Neural cell (in vitro differentiated cells): Measurements from ENCODE around the gene NCKAP5. TPM values are rescaled to one million over a fixed set of nuclear protein-coding genes. Genes with fewer than 3 reads are reported as not detected.

Experiments
- H2AFZ ChIP-seq: fragments of 200-600, 300-800 bp; sonication (generic), shearing (Covaris generic); 2 replicates; pipeline ENCODE4 v1.6.0; 2014; ENCODE audit warnings: low read depth, mild to moderate bottlenecking, antibody characterized with exemption, low read length, moderate library complexity
- H3F3A ChIP-seq: fragments of 200-600 bp; shearing (Covaris generic); 2 replicates; pipeline ENCODE4 v1.6.1; 2016; ENCODE audit warnings: mild to moderate bottlenecking, moderate library complexity, mixed read lengths, antibody characterized with exemption, low read length; ENCODE audit not compliant: insufficient read depth, poor library complexity, severe bottlenecking
- H3K27ac ChIP-seq: fragments of 200-600, 300-800 bp; sonication (generic), shearing (Covaris generic); 2 replicates; pipeline ENCODE4 v1.5.1; 2014; ENCODE audit warnings: mild to moderate bottlenecking, low read length, moderate library complexity
- H3K27me3 ChIP-seq: fragments of 300-800, 200-600 bp; sonication (generic), shearing (Covaris generic); 2 replicates; pipeline ENCODE4 v1.6.0; 2014; ENCODE audit warnings: mild to moderate bottlenecking, low read depth, low read length, moderate library complexity; ENCODE audit not compliant: insufficient read depth
- H3K36me3 ChIP-seq: fragments of 300-800, 200-600 bp; sonication (generic), shearing (Covaris generic); 2 replicates; pipeline ENCODE4 v1.5.1; 2014; ENCODE audit warnings: mild to moderate bottlenecking, antibody characterized with exemption, low read length, moderate library complexity; ENCODE audit not compliant: insufficient read depth
- H3K4me2 ChIP-seq: fragments of 300-800, 200-600 bp; sonication (generic), shearing (Covaris generic); 2 replicates; pipeline ENCODE4 v1.6.0; 2014; ENCODE audit warnings: mild to moderate bottlenecking, low read length
- H3K4me3 ChIP-seq: fragments of 300-800, 200-600 bp; sonication (generic), shearing (Covaris generic); 2 replicates; pipeline ENCODE4 v1.5.1; 2014; ENCODE audit warnings: mild to moderate bottlenecking, low read length, moderate library complexity
- H3K79me2 ChIP-seq: fragments of 200-600 bp; shearing (Covaris generic); replicated peaks from 2 replicates; pipeline ENCODE4 v1.6.0; 2014; ENCODE audit warnings: mild to moderate bottlenecking, low read length, moderate library complexity; ENCODE audit not compliant: insufficient read depth
- H3K9ac ChIP-seq: fragments of 300-800, 200-600 bp; sonication (generic), shearing (Covaris generic); 2 replicates; pipeline ENCODE4 v1.6.1; 2016; ENCODE audit warnings: mild to moderate bottlenecking, low read length, mixed read lengths
- H3K9me2 ChIP-seq: fragments of 200-600 bp; shearing (Covaris generic); 2 replicates; pipeline ENCODE4 v1.6.1; 2016; ENCODE audit warnings: mild to moderate bottlenecking, low read length, mixed read lengths; ENCODE audit not compliant: insufficient read depth
- H3K9me3 ChIP-seq: fragments of 200-600, 300-800 bp; sonication (generic), shearing (Covaris generic); 2 replicates; pipeline ENCODE4 v1.6.1; 2016; ENCODE audit warnings: mild to moderate bottlenecking, mixed run types, low read length, moderate library complexity, mixed read lengths
- H4K20me1 ChIP-seq: fragments of 200-600 bp; shearing (Covaris generic); 2 replicates; pipeline ENCODE4 v1.6.1; 2016; ENCODE audit warnings: mild to moderate bottlenecking, mixed run types; ENCODE audit not compliant: insufficient read depth
- CTCF ChIP-seq: fragments of 450-650 bp; IDR thresholded peaks from 2 replicates; pipeline ENCODE4 v1.5.1; 2014; ENCODE audit warnings: antibody characterized with exemption, mild to moderate bottlenecking, moderate library complexity; ENCODE audit not compliant: poor library complexity, severe bottlenecking
- EP300 ChIP-seq: fragments of 450-650 bp; conservative IDR thresholded peaks from 2 replicates; pipeline ENCODE4 v1.6.1; 2014; ENCODE audit warnings: antibody characterized with exemption, mild to moderate bottlenecking, moderate library complexity; ENCODE audit not compliant: poor library complexity, severe bottlenecking
- EZH2 ChIP-seq: fragments of 200-600, 300-800 bp; shearing (Covaris generic), sonication (generic); IDR thresholded peaks from 2 replicates; pipeline ENCODE4 v1.6.1; 2014; ENCODE audit warnings: antibody characterized with exemption, low read length, borderline replicate concordance, mild to moderate bottlenecking; ENCODE audit not compliant: insufficient read depth, poor library complexity, severe bottlenecking
- MXI1 ChIP-seq: fragments of 450-650 bp; conservative IDR thresholded peaks from 2 replicates; pipeline ENCODE4 v1.6.1; 2014; ENCODE audit warnings: antibody characterized with exemption, mild to moderate bottlenecking; ENCODE audit not compliant: poor library complexity, severe bottlenecking
- POLR2AphosphoS5 ChIP-seq: IDR thresholded peaks from 2 replicates; pipeline ENCODE4 v1.6.1; 2012
- RAD21 ChIP-seq: fragments of 450-650 bp; conservative IDR thresholded peaks from 2 replicates; pipeline ENCODE4 v1.6.1; 2014; ENCODE audit warnings: antibody characterized with exemption, mild to moderate bottlenecking, moderate library complexity
- REST ChIP-seq: IDR thresholded peaks from 2 replicates; pipeline ENCODE4 v1.6.1; 2012; ENCODE audit warnings: borderline replicate concordance
- SMC3 ChIP-seq: fragments of 450-650 bp; conservative IDR thresholded peaks from 2 replicates; pipeline ENCODE4 v1.6.1; 2014; ENCODE audit warnings: antibody characterized with exemption, mild to moderate bottlenecking, moderate library complexity; ENCODE audit not compliant: poor library complexity
- TAF1 ChIP-seq: IDR thresholded peaks from 2 replicates; pipeline ENCODE4 v1.6.1; 2012; ENCODE audit warnings: low read depth
- polyA plus RNA-seq: library from polyadenylated mRNA; depleted of rRNA; stranded (reverse); fragments of >200 nt; gene quantifications from 2 replicates; pipeline ENCODE4 v1.2.3, GENCODE V29; 2014

NCKAP5 gene
- polyA plus RNA-seq, 1 donor from 2014 or later, result 2.4 TPM

- Histone ChIP-seq H4K20me1 (no peaks in the 10 kb centered on the region), H3K4me3 (no peak overlapping the region), H3F3A (no peaks in the 10 kb centered on the region), H2AFZ (no peak overlapping the region), H3K4me2 (no peak overlapping the region), H3K27ac (no peak overlapping the region), H3K9me2 (no peaks in the 10 kb centered on the region), H3K79me2 (no peaks in the 10 kb centered on the region), H3K36me3 (no peaks in the 10 kb centered on the region), H3K9me3 (no peaks in the 10 kb centered on the region), H3K27me3 (no peaks in the 10 kb centered on the region), H3K9ac (no peak overlapping the region)
- TF ChIP-seq REST, result no peak
- peak; percentile 14 for TF ChIP-seq RAD21
Observed at GRCh38 chr2:133193544-133194361, 374.5 kb downstream of the NCKAP5 start.

- no peaks in the 10 kb centered on the region for H3K36me3 ChIP-seq
- H3K9me2 ChIP-seq, result no peaks in the 10 kb centered on the region
- H3K27ac ChIP-seq, result no peak overlapping the region
- no peaks in the 10 kb centered on the region for H3K9me3 ChIP-seq
- TF ChIP-seq CTCF, result peak; percentile 12
- TF ChIP-seq POLR2AphosphoS5, result no peak
- no peak for TF ChIP-seq SMC3
- H3K9ac ChIP-seq, result no peak overlapping the region
- H4K20me1 ChIP-seq, result no peaks in the 10 kb centered on the region
- no peaks in the 10 kb centered on the region for H3F3A ChIP-seq
- H3K79me2 ChIP-seq, result no peaks in the 10 kb centered on the region
- H3K27me3 ChIP-seq, result no peaks in the 10 kb centered on the region
- H2AFZ ChIP-seq, result no peak overlapping the region
- H3K4me2 ChIP-seq, result no peak overlapping the region
- no peak overlapping the region for H3K4me3 ChIP-seq
Observed at GRCh38 chr2:133192028-133192427, 376.2 kb downstream of the NCKAP5 start.

- Histone ChIP-seq H3K4me3 (no peak overlapping the region), H3K27ac (no peak overlapping the region), H3F3A (no peaks in the 10 kb centered on the region), H2AFZ (no peak overlapping the region), H3K9me3 (no peaks in the 10 kb centered on the region), H3K9me2 (no peaks in the 10 kb centered on the region), H3K79me2 (no peaks in the 10 kb centered on the region), H3K9ac (no peak overlapping the region), H3K4me2 (no peak overlapping the region), H3K27me3 (no peaks in the 10 kb centered on the region), H3K36me3 (no peaks in the 10 kb centered on the region), H4K20me1 (no peaks in the 10 kb centered on the region)
- TF ChIP-seq EZH2 (no peak), REST (no peak), EP300 (no peak), RAD21 (no peak), POLR2AphosphoS5 (no peak), TAF1 (no peak), MXI1 (no peak), SMC3 (no peak), CTCF (no peak)
Observed at GRCh38 chr2:133177196-133177595, 391.1 kb downstream of the NCKAP5 start.
